Tibial artery (tissue), 4 donors: Measurements from ENCODE around the gene IGSF11.

Experiments
- DNase-seq, 2 donors: peaks; one replicate each; pipeline ENCODE4 v3.0.0-alpha.2; 2019
- H3K27ac ChIP-seq, 2 donors: fragments of 200-600 bp; sonication (generic) in 1 of 2; 1 replicate in 1 of 2; 2 replicates in 1 of 2; pipeline ENCODE4 v1.5.1; 2018 to 2019; ENCODE audit warnings: mild to moderate bottlenecking in 1 of 2
- H3K27me3 ChIP-seq, 2 donors: fragments of 200-600 bp; sonication (generic) in 1 of 2; one replicate each; pipeline versions ENCODE4 v1.5.1 to v1.6.0; 2016 to 2019
- H3K36me3 ChIP-seq, 3 donors: fragments of 200-600 bp; sonication (generic) in 2 of 3; one replicate each; pipeline ENCODE4 v1.5.1; 2016 to 2019; ENCODE audit warnings: mild to moderate bottlenecking in 2 of 3
- H3K4me1 ChIP-seq, 4 donors: fragments of 200-600 bp; sonication (generic) in 2 of 4; 1 replicate in 3 of 4; 2 replicates in 1 of 4; pipeline ENCODE4 v1.5.1; 2016 to 2019
- H3K4me3 ChIP-seq, 2 donors: fragments of 200-600 bp; sonication (generic) in 1 of 2; 1 replicate in 1 of 2; 2 replicates in 1 of 2; pipeline ENCODE4 v1.5.1; 2018 to 2019; ENCODE audit warnings: mild to moderate bottlenecking in 2 of 2
- H3K9me3 ChIP-seq, 3 donors: fragments of 200-600 bp; sonication (generic) in 1 of 3; one replicate each; pipeline ENCODE4 v1.5.1; 2016 to 2019
- CTCF ChIP-seq, 2 experiments: fragments of 200-600 bp in 1 of 2; fragments of 450-650 bp in 1 of 2; IDR thresholded peaks; one replicate each; pipeline ENCODE4 v1.5.1; 2017 to 2019; ENCODE audit warnings: antibody characterized with exemption in 2 of 2, mild to moderate bottlenecking in 1 of 2, moderate library complexity in 1 of 2
- intact Hi-C: fragments of 100-400 bp; cut with DNase I; formaldehyde crosslinking; loops from one replicate; pipeline ENCODE4 v1.15.0; 2023; ENCODE audit warnings: low total_unique reads

IGSF11 gene

GRCh38 chr3:118938183-118938961, 96.3 kb downstream of the IGSF11 start:
- H3K4me1 ChIP-seq: no peaks in the 10 kb centered on the region
- no peaks in the 10 kb centered on the region for H3K27me3 ChIP-seq
- no peak for DNase-seq
- no peaks in the 10 kb centered on the region for H3K9me3 ChIP-seq
- no peaks in the 10 kb centered on the region for H3K36me3 ChIP-seq
- TF ChIP-seq CTCF (IDR thresholded peaks at IDR 0.05): no peak
- H3K27ac ChIP-seq: no peak overlapping the region
- intact Hi-C loops: no loop called here
- H3K4me3 ChIP-seq: no peak overlapping the region

- no peak for DNase-seq
- Histone ChIP-seq H3K36me3 (no peaks in the 10 kb centered on the region), H3K27me3 (no peaks in the 10 kb centered on the region), H3K27ac (no peak overlapping the region), H3K4me1 (peaks cover 0 to 5% (median 0%) of the 10 kb centered on the region in 4 donors), H3K4me3 (no peak overlapping the region), H3K9me3 (no peaks in the 10 kb centered on the region)
- intact Hi-C loops: no loop called here
- TF ChIP-seq CTCF (IDR thresholded peaks at IDR 0.05): no peak
Observed at GRCh38 chr3:118936811-118937210, 97.8 kb downstream of the IGSF11 start.

GRCh38 chr3:118932822-118933558, 101.7 kb downstream of the IGSF11 start:
- Histone ChIP-seq H3K27ac (no peak overlapping the region), H3K36me3 (no peaks in the 10 kb centered on the region), H3K4me3 (peak overlapping the region in 1 of 2 donors; percentile 24), H3K27me3 (no peaks in the 10 kb centered on the region), H3K9me3 (no peaks in the 10 kb centered on the region), H3K4me1 (peaks cover 0 to 5% (median 0%) of the 10 kb centered on the region in 4 donors)
- no peak for DNase-seq
- no peak for TF ChIP-seq CTCF (IDR thresholded peaks at IDR 0.05)
- intact Hi-C loops: no loop called here

- no peak for DNase-seq
- H3K36me3 ChIP-seq: no peaks in the 10 kb centered on the region
- H3K27ac ChIP-seq: no peak overlapping the region
- H3K4me1 ChIP-seq: peaks cover 0 to 5% (median 0%) of the 10 kb centered on the region in 4 donors
- intact Hi-C loops: no loop called here
- H3K27me3 ChIP-seq: no peaks in the 10 kb centered on the region
- no peaks in the 10 kb centered on the region for H3K9me3 ChIP-seq
- no peak overlapping the region for H3K4me3 ChIP-seq
- TF ChIP-seq CTCF (IDR thresholded peaks at IDR 0.05): no peak
Observed at GRCh38 chr3:118931996-118932395, 102.7 kb downstream of the IGSF11 start.

GRCh38 chr3:118927449-118927848, 107.2 kb downstream of the IGSF11 start:
- no peaks in the 10 kb centered on the region for H3K36me3 ChIP-seq
- no peaks in the 10 kb centered on the region for H3K27me3 ChIP-seq
- H3K4me1 ChIP-seq: no peaks in the 10 kb centered on the region
- no peaks in the 10 kb centered on the region for H3K9me3 ChIP-seq
- no peak overlapping the region for H3K4me3 ChIP-seq
- intact Hi-C loops: no loop called here
- DNase-seq: no peak
- H3K27ac ChIP-seq: no peak overlapping the region
- no peak for TF ChIP-seq CTCF (IDR thresholded peaks at IDR 0.05)
